ENCODE results near the gene CPTP.

The CPTP gene

GRCh38 chr1:1292851-1293250 is 31.8 kb upstream of the CPTP start:
- DNase-seq = no peak

- no peak for DNase-seq
Measured at GRCh38 chr1:1293263-1294249, 31.0 kb upstream of the CPTP start.

GRCh38 chr1:1294250-1294890 is 30.2 kb upstream of the CPTP start:
- no peak for DNase-seq

GRCh38 chr1:1295154-1295923 is 29.3 kb upstream of the CPTP start:
- DNase-seq = no peak

DNA sequence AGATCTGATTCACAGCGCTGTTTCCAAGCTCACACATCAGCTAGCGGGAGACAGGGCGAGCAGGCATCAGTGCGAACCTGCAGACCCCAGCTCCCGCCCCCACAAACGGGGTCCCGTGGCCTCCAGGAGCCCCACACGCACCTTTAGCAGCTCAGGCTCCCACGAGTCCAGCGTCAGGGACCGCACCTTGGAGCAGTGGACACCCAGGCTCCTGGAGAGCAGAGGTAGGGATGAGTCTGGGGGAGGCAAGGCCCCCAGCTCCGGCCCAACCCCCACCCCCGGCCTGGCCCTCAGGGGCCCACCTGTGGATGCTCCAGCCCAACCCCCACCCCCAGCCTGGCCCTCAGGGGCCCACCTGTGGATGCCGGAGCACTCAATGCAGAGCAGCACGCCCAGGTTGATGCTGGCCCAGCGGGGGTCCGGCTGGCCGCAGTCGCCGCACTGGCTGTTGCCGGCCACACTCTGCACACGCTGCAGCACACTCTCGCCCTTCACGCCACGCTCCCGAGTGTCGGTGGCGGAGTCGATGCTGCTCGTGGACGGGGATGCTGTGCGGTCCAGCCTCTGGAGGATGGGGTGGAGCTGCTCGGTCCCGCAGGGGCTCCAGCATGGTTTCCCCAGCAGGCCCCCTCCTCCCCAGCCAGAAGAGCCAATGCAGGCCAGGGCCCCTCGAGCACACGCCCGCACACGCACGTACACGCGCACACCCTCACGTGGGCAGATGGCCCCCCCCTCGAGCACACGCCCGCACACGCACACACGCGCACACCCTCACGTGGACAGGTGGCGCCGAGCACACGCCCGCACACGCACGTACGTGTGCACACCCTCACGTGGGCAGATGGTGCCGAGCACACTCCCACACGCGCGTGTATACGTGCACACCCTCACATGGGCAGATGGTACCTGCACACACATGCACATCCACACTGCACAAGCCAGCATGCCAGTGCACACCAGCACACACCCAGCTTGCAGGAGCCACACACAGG is 28.2 kb upstream of the CPTP start:
- DNase-seq = no peak

GRCh38 chr1:1297802-1298424 is 26.7 kb upstream of the CPTP start:
- DNase-seq = no peak

DNA sequence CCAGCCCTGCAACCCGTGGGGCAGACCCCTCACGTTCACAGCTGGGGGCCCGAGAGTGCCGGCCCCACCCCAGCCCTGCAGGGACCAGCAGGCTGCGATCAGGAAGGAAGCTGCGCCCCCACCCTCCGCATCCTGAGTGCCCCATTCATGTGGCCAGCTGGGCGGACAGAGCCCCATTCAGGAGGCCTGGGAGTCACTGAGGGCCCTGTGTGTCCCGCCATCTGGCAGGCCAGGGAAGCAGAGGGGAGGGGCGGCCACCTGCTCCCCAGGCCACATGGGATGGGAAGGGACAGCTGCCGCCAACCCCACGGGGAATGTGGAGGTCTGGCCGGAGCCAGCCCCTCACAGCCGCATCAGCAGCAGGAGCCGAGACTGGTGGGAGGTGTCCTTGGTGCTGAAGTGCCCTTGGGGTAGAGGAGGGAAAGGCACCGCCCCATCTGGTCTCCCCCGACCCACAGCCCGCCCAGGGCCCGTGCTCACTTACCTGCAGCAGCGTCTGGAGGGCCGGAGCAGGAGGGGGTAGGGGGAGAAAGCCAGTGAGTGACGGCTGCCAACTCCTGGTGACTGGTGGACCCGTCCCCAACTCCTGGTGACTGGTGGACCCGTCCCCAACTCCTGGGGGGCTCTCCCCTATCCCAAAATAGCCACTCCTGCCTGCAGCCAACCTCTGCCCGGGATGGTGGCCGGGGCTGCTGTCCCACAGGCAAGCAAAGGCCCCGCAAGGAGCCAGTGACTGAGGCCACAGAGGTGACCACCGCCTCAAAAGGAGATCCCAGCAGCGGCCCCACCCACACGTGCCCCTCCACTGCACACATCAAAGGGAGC is 25.5 kb upstream of the CPTP start:
- DNase-seq = no peak

DNA sequence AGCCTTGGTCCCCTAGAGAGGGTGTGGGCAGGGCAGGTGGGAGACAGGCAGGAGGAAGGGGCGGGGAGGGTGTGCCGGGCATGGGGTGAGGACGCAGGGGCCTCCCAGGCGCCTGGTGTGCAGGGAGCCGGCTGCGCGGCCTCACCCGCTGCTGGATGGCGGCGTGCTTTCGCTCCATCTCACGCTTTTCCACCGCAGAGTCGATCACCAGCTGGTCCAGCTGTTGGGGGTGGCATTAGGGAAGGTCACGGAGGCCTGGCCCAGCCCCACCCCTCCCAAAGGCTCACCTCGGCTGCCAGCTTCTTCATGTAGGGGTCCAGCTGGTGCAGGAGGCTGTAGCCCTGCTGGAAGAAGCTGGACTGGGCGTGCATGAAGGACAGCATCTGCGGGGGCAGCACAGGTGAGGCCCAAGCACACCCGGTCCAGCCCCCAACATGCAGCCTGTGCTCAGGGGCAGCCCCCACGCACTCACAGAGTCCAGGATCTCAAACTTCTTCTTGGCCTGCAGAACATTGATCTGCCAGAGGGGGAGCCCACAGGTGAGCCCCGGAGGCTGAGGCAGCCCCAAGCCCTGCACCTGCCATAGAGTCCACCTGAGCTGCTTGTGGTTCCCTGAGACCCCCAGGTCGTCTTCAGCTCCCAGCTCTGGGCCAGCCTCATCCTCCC is 24.8 kb upstream of the CPTP start:
- DNase-seq = no peak

GRCh38 chr1:1300352-1300739 is 24.3 kb upstream of the CPTP start:
- no peak for DNase-seq

DNA sequence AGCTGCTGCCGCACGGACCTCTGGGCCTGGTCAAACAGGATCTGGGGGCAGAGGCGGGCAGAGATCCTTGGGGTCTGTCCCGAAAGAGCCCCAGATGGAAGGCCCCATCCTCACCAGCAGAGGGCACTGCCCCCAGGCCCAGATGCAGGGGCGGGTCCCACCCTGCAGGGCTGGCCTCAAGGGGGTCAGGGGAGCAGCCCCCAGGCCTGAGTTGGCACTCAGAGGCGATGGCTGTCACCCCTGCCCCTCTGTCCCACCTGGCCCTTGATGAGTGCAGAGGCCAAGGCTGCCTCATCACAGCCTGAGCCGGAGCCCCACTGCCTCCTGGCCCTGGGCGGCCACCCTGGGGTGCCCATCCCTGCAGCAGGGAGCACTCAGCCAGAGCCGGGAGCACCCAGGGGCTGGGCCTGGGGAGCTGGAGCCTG is 22.6 kb upstream of the CPTP start:
- DNase-seq = no peak

DNA sequence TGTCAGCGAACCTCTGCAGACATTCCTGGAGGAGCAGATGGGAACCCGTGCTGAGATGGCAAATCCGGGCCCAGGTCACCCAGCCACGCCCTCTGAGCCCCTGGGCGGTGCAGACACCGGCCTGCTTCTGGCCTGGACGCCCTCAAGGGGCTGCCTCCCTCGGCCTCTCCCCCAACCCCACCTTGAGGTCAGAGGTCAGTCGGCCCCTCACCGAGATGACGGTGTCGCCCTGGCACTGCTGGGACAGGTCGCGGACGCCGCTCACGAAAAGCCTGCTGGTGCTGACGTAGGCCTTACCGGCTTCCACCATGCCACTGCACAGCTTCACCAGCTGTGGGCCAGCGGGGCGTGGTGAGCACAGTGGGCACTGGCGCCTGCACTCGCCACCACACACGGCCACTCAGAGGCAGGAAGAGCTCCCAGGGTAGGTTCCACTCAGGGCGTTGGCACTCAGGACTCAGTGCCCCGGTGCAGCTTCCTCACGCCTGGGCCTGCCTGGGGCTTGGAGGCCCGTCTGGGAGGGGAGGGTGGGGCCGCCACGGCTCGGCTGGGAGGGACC is 21.6 kb upstream of the CPTP start:
- no peak for DNase-seq

- no peak for DNase-seq
Measured at GRCh38 chr1:1303736-1304135, 20.9 kb upstream of the CPTP start.

- no peak for DNase-seq
Measured at GRCh38 chr1:1304331-1305299, 20.0 kb upstream of the CPTP start.

GRCh38 chr1:1305300-1306069 is 19.1 kb upstream of the CPTP start:
- no peak for DNase-seq

GRCh38 chr1:1306070-1306660 is 18.4 kb upstream of the CPTP start:
- DNase-seq = no peak

DNA sequence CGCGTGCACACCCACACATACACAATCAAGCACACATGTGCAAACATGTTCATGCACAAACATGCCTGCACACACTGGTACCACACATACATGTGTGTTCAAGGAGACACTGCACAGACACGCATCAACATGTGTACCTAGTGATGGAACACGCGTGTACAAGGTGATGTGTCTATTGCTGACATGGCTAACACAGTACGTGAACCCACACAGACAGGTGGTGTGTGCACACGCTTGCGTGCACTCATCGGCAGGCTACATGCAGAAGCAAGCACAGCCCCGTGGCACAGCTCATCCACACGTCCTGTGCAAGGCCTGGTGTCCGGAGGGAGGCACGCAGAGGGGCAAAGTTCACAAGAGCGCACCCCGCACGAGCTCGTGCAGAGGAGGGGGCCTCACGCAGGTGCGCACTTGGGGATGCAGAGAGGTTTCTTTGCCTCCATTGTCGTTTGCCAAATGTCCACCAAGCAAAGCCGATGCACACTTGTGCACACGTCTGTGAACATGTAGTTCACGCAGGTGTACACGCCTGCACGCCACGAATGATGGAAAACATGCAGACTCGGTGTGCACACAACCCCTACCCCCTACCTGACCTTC is 17.8 kb upstream of the CPTP start:
- no peak for DNase-seq
